GM08714 (cell line): ENCODE data around the gene MAP3K6.
"Not testable (repeated sequence)": the region's sequence is repeated elsewhere in the genome, so short reads cannot be mapped to it uniquely, and the experiment has no call there.

Experiments used
- H3K4me3 ChIP-seq: fragments of 200-500 bp; sonication (Bioruptor generic); 2 replicates; pipeline ENCODE4 v1.5.1; 2014; ENCODE audit warnings: mild to moderate bottlenecking, low read length, inconsistent platforms
- ZNF274 ChIP-seq: IDR thresholded peaks from 2 replicates; pipeline ENCODE4 v1.6.1; 2012; ENCODE audit warnings: mild to moderate bottlenecking, low read depth, low read length

Gene MAP3K6

GRCh38 chr1:27391511-27392095 lies 24.8 kb upstream of the MAP3K6 start:
- H3K4me3 ChIP-seq: no peak overlapping the region; the same call in 1 of the 2 replicates
- no peak for TF ChIP-seq ZNF274

- no peak for TF ChIP-seq ZNF274
- no peak overlapping the region for H3K4me3 ChIP-seq
Measured at GRCh38 chr1:27388337-27389005, 21.7 kb upstream of the MAP3K6 start.

GRCh38 chr1:27384797-27385196 lies 18.0 kb upstream of the MAP3K6 start:
- H3K4me3 ChIP-seq: not testable (repeated sequence)

- no peak overlapping the region for H3K4me3 ChIP-seq
- TF ChIP-seq ZNF274: no peak
Measured at GRCh38 chr1:27383661-27384060, 16.9 kb upstream of the MAP3K6 start.

- no peak for TF ChIP-seq ZNF274
- no peak within 1 kb of the TSS for H3K4me3 ChIP-seq
Measured at GRCh38 chr1:27383039-27383605, 16.4 kb upstream of the MAP3K6 start, which contains the start of gene CD164L2. TSS of gene CD164L2 (minus strand) at chr1:27383333. CDS start at chr1:27383239, 94 bp downstream.

- no peak overlapping the region for H3K4me3 ChIP-seq
- no peak for TF ChIP-seq ZNF274
Measured at GRCh38 chr1:27381969-27382762, 15.4 kb upstream of the MAP3K6 start.

- TF ChIP-seq ZNF274: no peak
Measured at GRCh38 chr1:27380766-27381733, 14.3 kb upstream of the MAP3K6 start.

GRCh38 chr1:27380224-27380623 lies 13.5 kb upstream of the MAP3K6 start:
- TF ChIP-seq ZNF274: no peak
- H3K4me3 ChIP-seq: no peak overlapping the region

More at GRCh38 chr1:27380766-27381733, 14.3 kb upstream of the MAP3K6 start:
- H3K4me3 ChIP-seq: no peak overlapping the region

- no peak overlapping the region for H3K4me3 ChIP-seq
- no peak for TF ChIP-seq ZNF274
Measured at GRCh38 chr1:27379564-27380122, 12.9 kb upstream of the MAP3K6 start.

- no peak for TF ChIP-seq ZNF274
- no peak overlapping the region for H3K4me3 ChIP-seq
Measured at GRCh38 chr1:27377760-27378495, 11.2 kb upstream of the MAP3K6 start.

- H3K4me3 ChIP-seq: no peak within 1 kb of the TSS
- no peak for TF ChIP-seq ZNF274
Measured at GRCh38 chr1:27374362-27375086, 7.8 kb upstream of the MAP3K6 start, which contains the start of gene FCN3. TSS of gene FCN3 (minus strand) at chr1:27374824. CDS start at chr1:27374818, 6 bp downstream.
